ENCODE measurements around the gene NMNAT1.

DNA sequence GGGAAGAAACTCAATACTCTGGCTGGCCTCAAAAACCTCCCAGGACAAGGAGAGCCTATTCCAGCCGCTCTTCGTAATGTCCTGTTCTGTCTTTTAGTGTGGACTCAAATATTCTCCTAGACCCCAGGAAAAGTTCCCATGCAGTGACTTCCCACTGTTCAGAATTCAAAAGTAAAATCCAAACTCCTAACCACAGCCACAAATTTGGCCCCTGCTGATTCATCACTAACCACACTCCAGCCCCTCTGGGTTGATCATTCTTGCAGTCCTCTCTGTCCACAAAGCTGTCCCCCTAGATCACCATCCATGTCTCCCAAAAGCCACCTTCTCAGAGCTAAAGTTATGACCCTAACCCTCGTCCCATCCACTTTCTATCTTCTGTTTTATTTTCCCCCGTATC lies 38.3 kb upstream of the NMNAT1 start:
- TF ChIP-seq CTCF (IDR thresholded peaks at IDR 0.05; ENCODE audit: poor library complexity) (no peak), EZH2 (IDR thresholded peaks at IDR 0.05; ENCODE audit: borderline replicate concordance) (no peak)
